ENCODE results near the gene RUNX1. TPM values are rescaled to one million over a fixed set of nuclear protein-coding genes. Genes with fewer than 3 reads are reported as not detected.

The RUNX1 gene
- total and polyA plus RNA-seq, 4 donors, result 23.3 to 100 (median 33.4) TPM

GRCh38 chr21:34797201-34797525 is 251.9 kb downstream of the RUNX1 start:
- ATAC-seq (ENCODE audit: insufficient read depth, low FRiP score), result no peak
- Histone ChIP-seq H3K9ac (ENCODE audit: insufficient read depth in 1 of 2, low read length in 2 of 2) (no peak overlapping the region), H3K4me3 (no peak overlapping the region), H3K9me3 (ENCODE audit: control insufficient read depth in 4 of 4, insufficient read depth in 3 of 4, low read length in 3 of 4) (peaks cover 0 to 2% (median 0%) of the 10 kb centered on the region in 4 donors), H3K4me1 (ENCODE audit: control insufficient read depth in 5 of 5, insufficient read depth in 5 of 5, low read length in 5 of 5) (peaks cover 0 to 26% (median 3%) of the 10 kb centered on the region in 5 donors), H3K36me3 (ENCODE audit: control insufficient read depth in 4 of 4, insufficient read depth in 4 of 4, low read length in 4 of 4) (peaks cover 0 to 16% (median 2%) of the 10 kb centered on the region in 4 donors), H3K27ac (ENCODE audit: low read depth in 1 of 2, low read length in 1 of 2) (peak overlapping the region in 1 of 2 donors; percentile 17), H3K27me3 (ENCODE audit: control insufficient read depth in 3 of 3, insufficient read depth in 3 of 3, low read length in 2 of 3) (no peaks in the 10 kb centered on the region)
- DNase-seq, result no peak
- TF ChIP-seq, protein P1, sequence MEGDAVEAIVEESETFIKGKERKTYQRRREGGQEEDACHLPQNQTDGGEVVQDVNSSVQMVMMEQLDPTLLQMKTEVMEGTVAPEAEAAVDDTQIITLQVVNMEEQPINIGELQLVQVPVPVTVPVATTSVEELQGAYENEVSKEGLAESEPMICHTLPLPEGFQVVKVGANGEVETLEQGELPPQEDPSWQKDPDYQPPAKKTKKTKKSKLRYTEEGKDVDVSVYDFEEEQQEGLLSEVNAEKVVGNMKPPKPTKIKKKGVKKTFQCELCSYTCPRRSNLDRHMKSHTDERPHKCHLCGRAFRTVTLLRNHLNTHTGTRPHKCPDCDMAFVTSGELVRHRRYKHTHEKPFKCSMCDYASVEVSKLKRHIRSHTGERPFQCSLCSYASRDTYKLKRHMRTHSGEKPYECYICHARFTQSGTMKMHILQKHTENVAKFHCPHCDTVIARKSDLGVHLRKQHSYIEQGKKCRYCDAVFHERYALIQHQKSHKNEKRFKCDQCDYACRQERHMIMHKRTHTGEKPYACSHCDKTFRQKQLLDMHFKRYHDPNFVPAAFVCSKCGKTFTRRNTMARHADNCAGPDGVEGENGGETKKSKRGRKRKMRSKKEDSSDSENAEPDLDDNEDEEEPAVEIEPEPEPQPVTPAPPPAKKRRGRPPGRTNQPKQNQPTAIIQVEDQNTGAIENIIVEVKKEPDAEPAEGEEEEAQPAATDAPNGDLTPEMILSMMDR (IDR thresholded peaks at IDR 0.05; ENCODE audit: control extremely low read depth, extremely low read depth), result no peak

- Histone ChIP-seq H3K27ac (ENCODE audit: low read depth in 1 of 2, low read length in 1 of 2) (no peak overlapping the region), H3K27me3 (ENCODE audit: control insufficient read depth in 3 of 3, insufficient read depth in 3 of 3, low read length in 2 of 3) (no peaks in the 10 kb centered on the region), H3K4me1 (ENCODE audit: control insufficient read depth in 5 of 5, insufficient read depth in 5 of 5, low read length in 5 of 5) (peaks cover 0 to 26% (median 3%) of the 10 kb centered on the region in 5 donors), H3K9ac (ENCODE audit: insufficient read depth in 1 of 2, low read length in 2 of 2) (no peak overlapping the region), H3K4me3 (no peak overlapping the region), H3K9me3 (ENCODE audit: control insufficient read depth in 4 of 4, insufficient read depth in 3 of 4, low read length in 3 of 4) (peaks cover 0 to 2% (median 0%) of the 10 kb centered on the region in 4 donors), H3K36me3 (ENCODE audit: control insufficient read depth in 4 of 4, insufficient read depth in 4 of 4, low read length in 4 of 4) (peaks cover 0 to 20% (median 2%) of the 10 kb centered on the region in 4 donors)
- DNase-seq (peak in 2 of 3 donors; percentile 40 to 58), ATAC-seq (ENCODE audit: insufficient read depth, low FRiP score) (no peak)
- TF ChIP-seq, protein P1 (IDR thresholded peaks at IDR 0.05; ENCODE audit: control extremely low read depth, extremely low read depth), result no peak
- 70 to 84% methylated on average over 7 of the region's 7 CpGs for WGBS, 2 donors
Measured at GRCh38 chr21:34796518-34797200, 252.4 kb downstream of the RUNX1 start.

DNA sequence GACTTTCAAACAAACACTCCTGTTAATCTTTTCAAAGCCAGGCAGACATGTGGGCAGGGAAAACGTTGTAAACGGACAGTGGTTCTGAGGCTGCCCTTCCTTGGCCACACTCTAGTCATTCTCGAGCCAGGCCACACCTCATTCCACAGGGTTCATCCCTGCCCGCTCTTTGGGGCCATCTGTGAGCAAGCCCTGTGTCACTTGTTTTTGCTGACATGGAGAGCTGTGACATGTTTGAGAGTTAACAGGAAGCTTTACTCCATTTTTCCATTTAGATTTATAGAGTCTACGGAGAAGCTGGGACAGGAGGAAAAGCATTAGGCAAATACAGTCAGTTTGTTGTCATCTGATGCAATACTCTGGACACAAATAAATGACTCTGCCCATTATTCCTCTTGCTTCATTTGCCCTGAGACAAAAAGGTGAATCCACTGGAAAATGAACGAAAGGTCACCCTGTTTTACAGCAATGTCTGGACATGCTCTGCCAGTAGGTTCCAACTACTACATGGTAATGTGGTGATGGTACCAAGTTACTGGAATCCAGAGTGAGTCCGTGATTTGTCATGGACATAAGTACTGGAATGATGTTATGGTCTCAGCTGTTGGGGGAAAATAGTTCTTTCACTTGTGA is 253.4 kb downstream of the RUNX1 start:
- TF ChIP-seq, protein P1 (IDR thresholded peaks at IDR 0.05; ENCODE audit: control extremely low read depth, extremely low read depth), result no peak
- H3K9me3 ChIP-seq (ENCODE audit: control insufficient read depth in 4 of 4, insufficient read depth in 3 of 4, low read length in 3 of 4), result peaks cover 0 to 2% (median 0%) of the 10 kb centered on the region in 4 donors
- WGBS, 2 donors, result 51 to 61% methylated on average over 7 of the region's 7 CpGs
- H3K4me1 ChIP-seq (ENCODE audit: control insufficient read depth in 5 of 5, insufficient read depth in 5 of 5, low read length in 5 of 5), result peaks cover 0 to 29% (median 3%) of the 10 kb centered on the region in 5 donors
- H3K36me3 ChIP-seq (ENCODE audit: control insufficient read depth in 4 of 4, insufficient read depth in 4 of 4, low read length in 4 of 4), result peaks cover 0 to 21% (median 3%) of the 10 kb centered on the region in 4 donors
- no peak for DNase-seq
- H3K27me3 ChIP-seq (ENCODE audit: control insufficient read depth in 3 of 3, insufficient read depth in 3 of 3, low read length in 2 of 3), result no peaks in the 10 kb centered on the region
- no peak overlapping the region for H3K4me3 ChIP-seq
- ATAC-seq (ENCODE audit: insufficient read depth, low FRiP score), result no peak
- peak overlapping the region in 1 of 2 donors; percentile 75 for H3K27ac ChIP-seq (ENCODE audit: low read depth in 1 of 2, low read length in 1 of 2)
- H3K9ac ChIP-seq (ENCODE audit: insufficient read depth in 1 of 2, low read length in 2 of 2), result no peak overlapping the region

All from lung (tissue), 12 donors.